H9 (cell line): ENCODE results near the gene CHN2. TPM values are rescaled to one million over a fixed set of nuclear protein-coding genes. Genes with fewer than 3 reads are reported as not detected.

Experiments
- DNase-seq: peaks from one replicate; pipeline ENCODE4 v3.0.0-alpha.2; 2017
- H2AFZ ChIP-seq: one replicate; pipeline ENCODE4 v1.6.1; 2013; ENCODE audit warnings: mild to moderate bottlenecking, low read length, control low read depth, moderate library complexity
- H2AK5ac ChIP-seq: 2 replicates; pipeline ENCODE4 v1.6.1; 2013; ENCODE audit warnings: low read length, control low read depth, mixed read lengths; ENCODE audit not compliant: insufficient read length
- H2BK120ac ChIP-seq: one replicate; pipeline ENCODE4 v1.6.1; 2013; ENCODE audit warnings: low read depth, mild to moderate bottlenecking, low read length, control low read depth, inconsistent platforms; ENCODE audit not compliant: poor library complexity, severe bottlenecking
- H2BK12ac ChIP-seq: 2 replicates; pipeline ENCODE4 v1.6.1; 2013; ENCODE audit warnings: low read length, control low read depth, mixed read lengths, low read depth; ENCODE audit not compliant: insufficient read length
- H2BK15ac ChIP-seq: 2 replicates; pipeline ENCODE4 v1.6.1; 2013; ENCODE audit warnings: low read depth, low read length, control low read depth
- H2BK20ac ChIP-seq: one replicate; pipeline ENCODE4 v1.6.1; 2013; ENCODE audit warnings: low read depth, mild to moderate bottlenecking, low read length, control low read depth, inconsistent platforms; ENCODE audit not compliant: poor library complexity, severe bottlenecking
- H2BK5ac ChIP-seq: 2 replicates; pipeline ENCODE4 v1.6.1; 2013; ENCODE audit warnings: low read length, control low read depth, mixed read lengths; ENCODE audit not compliant: insufficient read length
- H3K14ac ChIP-seq: 2 replicates; pipeline ENCODE4 v1.6.1; 2013; ENCODE audit warnings: low read length, control low read depth; ENCODE audit not compliant: insufficient read depth
- H3K18ac ChIP-seq: 2 replicates; pipeline ENCODE4 v1.6.1; 2013; ENCODE audit warnings: low read depth, mild to moderate bottlenecking, mixed read lengths, low read length, control low read depth; ENCODE audit not compliant: insufficient read length
- H3K23ac ChIP-seq: 2 replicates; pipeline ENCODE4 v1.6.1; 2013; ENCODE audit warnings: low read length, control low read depth, mixed read lengths, low read depth; ENCODE audit not compliant: insufficient read length
- H3K23me2 ChIP-seq: 2 replicates; pipeline ENCODE4 v1.6.1; 2013; ENCODE audit warnings: low read depth, mild to moderate bottlenecking, mixed read lengths, low read length, control low read depth; ENCODE audit not compliant: insufficient read length, poor library complexity, severe bottlenecking
- H3K27ac ChIP-seq: 2 replicates; pipeline ENCODE4 v1.5.1; 2013; ENCODE audit warnings: low read length, control low read depth, mixed read lengths, low read depth; ENCODE audit not compliant: insufficient read length
- H3K27me3 ChIP-seq: 2 replicates; pipeline ENCODE4 v1.6.1; 2013; ENCODE audit warnings: low read length, control low read depth, inconsistent platforms; ENCODE audit not compliant: insufficient read depth
- H3K4ac ChIP-seq: 2 replicates; pipeline ENCODE4 v1.6.1; 2013; ENCODE audit warnings: low read depth, mild to moderate bottlenecking, control low read depth, inconsistent platforms, low read length, moderate library complexity
- H3K4me1 ChIP-seq: 2 replicates; pipeline ENCODE4 v1.6.1; 2013; ENCODE audit warnings: low read length, control low read depth, inconsistent platforms; ENCODE audit not compliant: insufficient read depth
- H3K4me2 ChIP-seq: 2 replicates; pipeline ENCODE4 v1.6.1; 2013; ENCODE audit warnings: low read length, control low read depth, mixed read lengths; ENCODE audit not compliant: insufficient read length, insufficient read depth
- H3K56ac ChIP-seq: 2 replicates; pipeline ENCODE4 v1.6.1; 2013; ENCODE audit warnings: low read depth, mild to moderate bottlenecking, mixed read lengths, low read length, control low read depth; ENCODE audit not compliant: insufficient read length
- H3K79me1 ChIP-seq: 2 replicates; pipeline ENCODE4 v1.6.1; 2013; ENCODE audit warnings: low read depth, mild to moderate bottlenecking, moderate library complexity, low read length, control low read depth, inconsistent platforms; ENCODE audit not compliant: insufficient read depth, poor library complexity, severe bottlenecking
- H3K79me2 ChIP-seq: 2 replicates; pipeline ENCODE4 v1.6.1; 2013; ENCODE audit warnings: low read length, control low read depth, inconsistent platforms; ENCODE audit not compliant: insufficient read depth
- H3K9ac ChIP-seq: 2 replicates; pipeline ENCODE4 v1.6.1; 2013; ENCODE audit warnings: low read length, control low read depth, mixed read lengths; ENCODE audit not compliant: insufficient read length; ENCODE audit errors: extremely low read depth
- H3K9me3 ChIP-seq: one replicate; pipeline ENCODE4 v1.6.1; 2013; ENCODE audit warnings: low read depth, low read length, inconsistent platforms; ENCODE audit not compliant: control insufficient read depth
- H3T11ph ChIP-seq: one replicate; pipeline ENCODE4 v1.6.1; 2013; ENCODE audit warnings: mild to moderate bottlenecking, low read length, control low read depth, inconsistent platforms
- H4K20me1 ChIP-seq: one replicate; pipeline ENCODE4 v1.6.1; 2013; ENCODE audit not compliant: control insufficient read depth, insufficient read length, insufficient read depth
- H4K5ac ChIP-seq: 2 replicates; pipeline ENCODE4 v1.6.1; 2013; ENCODE audit warnings: low read depth, mild to moderate bottlenecking, mixed read lengths, low read length, control low read depth; ENCODE audit not compliant: insufficient read length
- H4K8ac ChIP-seq: replicated peaks from 2 replicates; pipeline ENCODE4 v1.6.1; 2013; ENCODE audit warnings: low read length, control low read depth, mixed read lengths, low read depth; ENCODE audit not compliant: insufficient read length
- H4K91ac ChIP-seq: 2 replicates; pipeline ENCODE4 v1.6.1; 2013; ENCODE audit warnings: low read depth, mild to moderate bottlenecking, moderate library complexity, mixed read lengths, low read length, control low read depth; ENCODE audit not compliant: insufficient read length
- H3K27ac Mint-ChIP-seq, 3 experiments: 2 replicates in 2 of 3; 3 replicates in 1 of 3; pipeline ENCODE4 v1.8.0; 2020 to 2021; ENCODE audit warnings: mixed read lengths in 3 of 3, mild to moderate bottlenecking in 1 of 3, moderate library complexity in 1 of 3
- H3K27me3 Mint-ChIP-seq: 2 replicates; pipeline ENCODE4 v1.8.0; 2021; ENCODE audit warnings: low read depth, mild to moderate bottlenecking, moderate library complexity, mixed read lengths
- H3K36me3 Mint-ChIP-seq, 3 experiments: 2 replicates in 2 of 3; 3 replicates in 1 of 3; pipeline ENCODE4 v1.8.0; 2020 to 2021; ENCODE audit warnings: low read depth in 3 of 3, mixed read lengths in 3 of 3; ENCODE audit not compliant: insufficient read depth in 1 of 3
- H3K4me1 Mint-ChIP-seq, 2 experiments: 2 replicates each; pipeline ENCODE4 v1.8.0; 2020; ENCODE audit warnings: mixed read lengths in 2 of 2
- H3K4me3 Mint-ChIP-seq, 2 experiments: 2 replicates in 1 of 2; 3 replicates in 1 of 2; pipeline ENCODE4 v1.8.0; 2020 to 2021; ENCODE audit warnings: mild to moderate bottlenecking in 2 of 2, mixed read lengths in 2 of 2, moderate library complexity in 1 of 2
- H3K9me3 Mint-ChIP-seq, 2 experiments: 2 replicates in 1 of 2; 3 replicates in 1 of 2; pipeline ENCODE4 v1.8.0; 2020; ENCODE audit warnings: mild to moderate bottlenecking in 2 of 2, mixed read lengths in 2 of 2, moderate library complexity in 1 of 2
- WGBS: extraction: QIAGEN DNeasy Blood & Tissue Kit; methylation state at CpG from one replicate; pipeline ENCODE4 v1.1.7; 2013; ENCODE audit warnings: missing lambda C conversion rate, low lambda C conversion rate, mixed read lengths; ENCODE audit not compliant: insufficient read length; ENCODE audit errors: extremely low coverage; 5-methylcytosine and 5-hydroxymethylcytosine counted together
- total RNA-seq: library from RNA; stranded (reverse); gene quantifications from 2 replicates; pipeline ENCODE4 v1.2.1, GENCODE V29; 2021
- TF ChIP-seq, protein P1 (sequence below): fragments of 200-600 bp; sonication (generic); conservative IDR thresholded peaks from 3 replicates; pipeline ENCODE4 v1.8.0; 2021; ENCODE audit warnings: antibody characterized with exemption, mild to moderate bottlenecking

The CHN2 gene
- total RNA-seq, 1 experiment from 2014 or later = 3.3 TPM

GRCh38 chr7:29434380-29434768 is 239.8 kb downstream of the CHN2 start:
- no CpG with 5 or more reads among the region's 2 CpGs for WGBS

More at GRCh38 chr7:29434380-29434768, 239.8 kb downstream of the CHN2 start:
- H4K8ac ChIP-seq = no peak overlapping the region
- Mint-ChIP-seq H3K4me3 (no peak overlapping the region), H3K9me3 (no peaks in the 10 kb centered on the region), H3K4me1 (peaks cover 10 to 12% of the 10 kb centered on the region in 2 experiments), H3K27me3 (peaks cover 1% of the 10 kb centered on the region; the same call in 1 of the 2 replicates), H3K36me3 (no peaks in the 10 kb centered on the region), H3K27ac (no peak overlapping the region)
- H3K79me2 ChIP-seq = no peaks in the 10 kb centered on the region
- no peak overlapping the region for H3K14ac ChIP-seq
- no peak overlapping the region for H3K4ac ChIP-seq
- no peaks in the 10 kb centered on the region for H3K79me1 ChIP-seq
- H3K9me3 ChIP-seq = no peaks in the 10 kb centered on the region
- H2BK15ac ChIP-seq = no peak overlapping the region
- H3K27ac ChIP-seq = no peak overlapping the region
- no peak overlapping the region for H2BK5ac ChIP-seq
- H2AK5ac ChIP-seq = no peak overlapping the region
- H3K23ac ChIP-seq = no peak overlapping the region
- no peak overlapping the region for H2BK20ac ChIP-seq
- no peak overlapping the region for H3K56ac ChIP-seq
- H3K4me2 ChIP-seq = no peak overlapping the region
- H4K20me1 ChIP-seq = no peaks in the 10 kb centered on the region
- no peak overlapping the region for H4K91ac ChIP-seq
- no peak overlapping the region for H3K18ac ChIP-seq
- no peaks in the 10 kb centered on the region for H3K23me2 ChIP-seq
- no peak overlapping the region for H2AFZ ChIP-seq
- no peak for DNase-seq
- no peak overlapping the region for H3K9ac ChIP-seq
- TF ChIP-seq, protein P1, sequence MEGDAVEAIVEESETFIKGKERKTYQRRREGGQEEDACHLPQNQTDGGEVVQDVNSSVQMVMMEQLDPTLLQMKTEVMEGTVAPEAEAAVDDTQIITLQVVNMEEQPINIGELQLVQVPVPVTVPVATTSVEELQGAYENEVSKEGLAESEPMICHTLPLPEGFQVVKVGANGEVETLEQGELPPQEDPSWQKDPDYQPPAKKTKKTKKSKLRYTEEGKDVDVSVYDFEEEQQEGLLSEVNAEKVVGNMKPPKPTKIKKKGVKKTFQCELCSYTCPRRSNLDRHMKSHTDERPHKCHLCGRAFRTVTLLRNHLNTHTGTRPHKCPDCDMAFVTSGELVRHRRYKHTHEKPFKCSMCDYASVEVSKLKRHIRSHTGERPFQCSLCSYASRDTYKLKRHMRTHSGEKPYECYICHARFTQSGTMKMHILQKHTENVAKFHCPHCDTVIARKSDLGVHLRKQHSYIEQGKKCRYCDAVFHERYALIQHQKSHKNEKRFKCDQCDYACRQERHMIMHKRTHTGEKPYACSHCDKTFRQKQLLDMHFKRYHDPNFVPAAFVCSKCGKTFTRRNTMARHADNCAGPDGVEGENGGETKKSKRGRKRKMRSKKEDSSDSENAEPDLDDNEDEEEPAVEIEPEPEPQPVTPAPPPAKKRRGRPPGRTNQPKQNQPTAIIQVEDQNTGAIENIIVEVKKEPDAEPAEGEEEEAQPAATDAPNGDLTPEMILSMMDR = no peak
- H2BK120ac ChIP-seq = no peak overlapping the region
- H2BK12ac ChIP-seq = no peak overlapping the region
- H3T11ph ChIP-seq = no peak overlapping the region
- no peaks in the 10 kb centered on the region for H3K27me3 ChIP-seq
- H4K5ac ChIP-seq = no peak overlapping the region
- H3K4me1 ChIP-seq = no peaks in the 10 kb centered on the region
